Femur (tissue), 1 donor: Measurements from ENCODE around the gene SPECC1.
"Not testable (repeated sequence)": the region's sequence is repeated elsewhere in the genome, so short reads cannot be mapped to it uniquely, and the experiment has no call there.

Experiments used
- DNase-seq: peaks from one replicate; pipeline ENCODE4 v3.0.0-alpha.2; 2017

Gene SPECC1, protein sequence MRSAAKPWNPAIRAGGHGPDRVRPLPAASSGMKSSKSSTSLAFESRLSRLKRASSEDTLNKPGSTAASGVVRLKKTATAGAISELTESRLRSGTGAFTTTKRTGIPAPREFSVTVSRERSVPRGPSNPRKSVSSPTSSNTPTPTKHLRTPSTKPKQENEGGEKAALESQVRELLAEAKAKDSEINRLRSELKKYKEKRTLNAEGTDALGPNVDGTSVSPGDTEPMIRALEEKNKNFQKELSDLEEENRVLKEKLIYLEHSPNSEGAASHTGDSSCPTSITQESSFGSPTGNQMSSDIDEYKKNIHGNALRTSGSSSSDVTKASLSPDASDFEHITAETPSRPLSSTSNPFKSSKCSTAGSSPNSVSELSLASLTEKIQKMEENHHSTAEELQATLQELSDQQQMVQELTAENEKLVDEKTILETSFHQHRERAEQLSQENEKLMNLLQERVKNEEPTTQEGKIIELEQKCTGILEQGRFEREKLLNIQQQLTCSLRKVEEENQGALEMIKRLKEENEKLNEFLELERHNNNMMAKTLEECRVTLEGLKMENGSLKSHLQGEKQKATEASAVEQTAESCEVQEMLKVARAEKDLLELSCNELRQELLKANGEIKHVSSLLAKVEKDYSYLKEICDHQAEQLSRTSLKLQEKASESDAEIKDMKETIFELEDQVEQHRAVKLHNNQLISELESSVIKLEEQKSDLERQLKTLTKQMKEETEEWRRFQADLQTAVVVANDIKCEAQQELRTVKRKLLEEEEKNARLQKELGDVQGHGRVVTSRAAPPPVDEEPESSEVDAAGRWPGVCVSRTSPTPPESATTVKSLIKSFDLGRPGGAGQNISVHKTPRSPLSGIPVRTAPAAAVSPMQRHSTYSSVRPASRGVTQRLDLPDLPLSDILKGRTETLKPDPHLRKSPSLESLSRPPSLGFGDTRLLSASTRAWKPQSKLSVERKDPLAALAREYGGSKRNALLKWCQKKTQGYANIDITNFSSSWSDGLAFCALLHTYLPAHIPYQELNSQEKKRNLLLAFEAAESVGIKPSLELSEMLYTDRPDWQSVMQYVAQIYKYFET

DNA sequence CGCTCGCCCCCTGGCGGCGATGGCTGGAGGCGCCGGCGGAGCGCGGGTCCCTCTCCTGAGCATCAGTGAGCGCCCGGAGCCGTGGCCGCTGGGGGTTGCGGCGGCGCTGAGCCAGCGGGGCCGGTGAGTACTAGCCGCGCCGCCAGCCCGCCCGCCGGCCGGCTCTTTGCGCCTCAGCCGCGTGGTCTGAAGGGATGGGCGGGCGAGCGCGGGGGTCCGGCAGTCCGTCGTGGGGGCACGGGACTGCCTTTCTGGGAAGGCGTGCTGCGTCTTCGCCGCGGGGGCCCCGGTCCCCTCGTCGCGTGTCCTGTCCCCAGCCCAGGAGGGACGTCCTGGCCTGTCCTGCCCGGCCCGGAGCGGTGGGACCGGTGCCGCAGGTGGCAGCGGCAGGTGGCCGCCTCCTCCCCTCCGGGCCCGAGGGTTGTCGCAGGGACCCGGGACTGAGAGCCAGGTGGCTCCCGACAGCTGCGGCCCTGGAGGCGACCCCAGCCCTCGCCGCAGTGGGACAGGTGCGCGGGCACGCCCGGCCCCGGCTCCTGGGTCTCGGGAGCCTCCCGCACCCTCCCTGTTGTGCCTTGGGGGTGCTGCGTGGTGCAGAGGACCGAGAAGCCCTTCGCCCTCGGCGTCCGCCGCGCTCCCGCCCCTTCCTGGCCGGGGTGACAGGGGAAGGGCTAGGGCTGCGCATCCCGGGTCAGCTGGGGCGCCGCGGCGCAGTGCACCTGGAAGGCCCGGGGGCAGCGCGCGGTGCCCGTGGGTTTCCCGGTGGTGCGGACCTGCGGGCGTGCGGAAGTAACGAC lies at the start of gene SPECC1:
TSS of gene SPECC1 (plus strand) at position 58 of the 797 bp plus-strand sequence. CDS start 87,293 bp downstream, outside the sequence.
- DNase-seq, result peak; percentile 88

DNA sequence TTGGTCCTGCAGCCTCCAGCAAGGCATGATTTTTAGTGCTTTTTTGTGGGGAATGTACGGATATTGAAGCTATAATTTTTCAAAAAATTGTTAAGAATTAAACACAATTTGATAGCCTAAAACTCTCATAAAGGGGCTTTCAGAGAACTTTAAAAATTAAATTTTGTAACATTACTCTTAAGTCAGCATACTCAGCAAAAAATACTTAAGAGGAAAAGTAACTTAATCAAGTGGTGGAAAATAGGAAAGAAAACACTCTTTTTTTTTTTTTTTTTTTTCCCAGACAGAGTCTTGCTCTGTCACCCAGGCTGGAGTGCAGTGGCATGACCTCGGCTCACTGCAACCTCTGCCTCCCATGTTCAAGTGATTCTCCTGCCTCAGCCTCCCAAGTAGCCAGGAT lies 46.2 kb upstream of the SPECC1 start:
- DNase-seq, result not testable (repeated sequence)

DNA sequence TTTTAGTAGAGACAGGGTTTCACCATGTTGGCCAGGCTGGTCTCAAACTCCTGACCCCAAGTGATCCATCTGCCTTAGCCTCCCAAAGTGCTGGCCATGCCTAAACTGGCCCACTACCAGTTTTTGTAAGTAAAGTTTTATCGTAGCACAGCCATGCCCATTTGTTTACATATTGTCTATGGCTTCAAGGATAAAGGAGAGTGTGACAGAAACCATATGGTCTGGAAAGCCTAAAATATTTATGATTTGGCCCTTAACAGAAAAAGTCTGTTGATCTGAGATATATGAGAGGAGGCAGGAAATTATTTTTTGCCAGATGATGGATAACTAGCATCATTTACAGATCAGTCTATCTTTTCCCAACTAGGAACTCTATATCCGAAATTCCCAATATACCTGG lies 36.0 kb upstream of the SPECC1 start:
- DNase-seq, result no peak

DNA sequence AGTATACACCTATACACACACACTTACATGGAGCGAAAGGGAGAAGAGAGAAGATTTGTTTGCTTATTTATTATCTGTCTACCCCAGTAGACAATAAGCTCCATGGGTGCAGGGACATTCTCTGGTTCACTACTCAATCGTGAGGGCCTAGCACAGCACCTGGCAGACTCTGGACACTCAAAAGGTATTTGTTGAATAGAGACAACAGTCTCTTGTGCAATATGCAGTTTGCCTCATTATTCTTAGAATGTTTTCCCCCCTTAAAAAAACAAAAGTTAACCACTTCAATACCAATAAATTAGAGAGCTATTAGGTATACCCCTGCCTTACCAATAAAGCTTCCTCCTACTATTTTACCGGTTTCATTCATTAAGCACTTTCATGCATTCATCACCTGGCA lies 33.6 kb upstream of the SPECC1 start:
- no peak for DNase-seq

DNA sequence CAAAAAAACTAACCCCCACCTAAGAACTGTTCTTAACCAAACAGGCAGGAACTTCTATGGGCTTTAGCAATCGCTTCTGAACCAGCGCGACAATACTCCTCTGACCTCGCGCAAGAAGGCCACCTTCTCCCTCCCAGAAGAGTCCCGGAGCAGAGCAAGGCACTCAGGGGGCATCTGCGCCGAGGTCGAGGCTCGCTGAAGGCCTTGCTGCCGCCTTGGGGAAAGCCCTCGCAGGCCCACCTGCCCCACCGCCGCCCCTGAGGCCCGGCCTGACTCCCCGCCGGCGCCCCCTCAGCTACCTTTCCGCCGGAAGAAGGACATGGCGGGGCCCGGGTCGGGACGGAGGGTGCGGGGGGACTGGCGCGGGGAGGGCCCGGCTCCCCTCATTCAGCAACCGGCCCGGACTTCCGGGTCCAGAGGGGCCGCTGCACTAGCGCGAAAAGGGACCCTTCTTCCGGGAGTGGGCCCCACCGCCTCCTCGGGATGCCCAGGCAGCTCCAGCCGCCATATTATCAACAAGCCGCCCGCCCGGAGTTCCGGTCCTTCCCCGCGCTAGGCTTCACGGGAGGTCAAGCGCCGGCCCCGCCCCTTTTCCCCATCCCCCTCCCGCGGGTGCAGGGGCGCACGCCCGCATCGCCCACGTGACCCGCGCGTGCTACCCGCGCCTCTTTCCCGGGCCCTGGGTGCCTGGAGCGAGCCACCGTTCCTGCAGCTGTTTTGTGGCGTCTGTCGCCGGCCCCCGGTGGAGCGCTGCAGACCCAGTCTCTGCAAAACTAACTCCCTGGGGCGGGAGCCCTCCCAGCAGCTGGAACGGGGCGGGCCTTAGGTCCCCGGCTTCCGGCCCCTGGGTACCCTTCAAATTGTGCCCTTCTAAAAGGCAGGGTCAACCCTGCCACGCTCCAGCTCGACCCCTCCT lies 31.6 kb upstream of the SPECC1 start, which contains the start of gene AKAP10:
TSS of gene AKAP10 (minus strand) at position 536 of the 916 bp plus-strand sequence. CDS start at position 387, 149 bp downstream.
- peak; percentile 95 for DNase-seq

DNA sequence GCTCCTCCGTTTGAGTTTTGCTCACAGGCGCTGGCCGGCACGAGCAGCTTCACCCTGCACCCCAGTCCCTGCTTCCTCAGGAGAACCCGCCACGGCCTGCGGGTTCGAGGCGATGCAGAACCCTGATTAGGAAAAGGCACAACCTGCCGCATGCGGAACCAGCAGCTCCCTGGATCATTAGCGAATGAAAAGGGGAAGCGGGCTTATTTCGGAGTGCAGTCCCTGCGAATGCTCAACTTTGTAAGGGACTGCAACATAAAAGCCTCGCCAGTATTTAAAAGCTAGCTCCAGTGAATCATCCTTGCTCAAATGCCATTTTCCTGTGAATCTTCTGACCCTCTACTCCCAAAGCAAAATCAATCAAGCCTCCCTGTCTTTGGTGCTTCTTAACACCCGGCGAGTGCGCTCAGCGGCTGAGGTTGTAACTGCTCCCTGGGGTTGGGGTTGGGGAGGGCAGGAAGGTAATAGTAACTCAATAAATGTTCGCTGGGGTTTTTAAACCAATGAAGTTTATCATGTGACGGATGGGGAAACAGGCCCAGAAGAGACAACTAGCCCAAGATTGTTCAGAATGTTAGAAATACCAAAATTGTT lies 30.9 kb upstream of the SPECC1 start:
- DNase-seq, result no peak

DNA sequence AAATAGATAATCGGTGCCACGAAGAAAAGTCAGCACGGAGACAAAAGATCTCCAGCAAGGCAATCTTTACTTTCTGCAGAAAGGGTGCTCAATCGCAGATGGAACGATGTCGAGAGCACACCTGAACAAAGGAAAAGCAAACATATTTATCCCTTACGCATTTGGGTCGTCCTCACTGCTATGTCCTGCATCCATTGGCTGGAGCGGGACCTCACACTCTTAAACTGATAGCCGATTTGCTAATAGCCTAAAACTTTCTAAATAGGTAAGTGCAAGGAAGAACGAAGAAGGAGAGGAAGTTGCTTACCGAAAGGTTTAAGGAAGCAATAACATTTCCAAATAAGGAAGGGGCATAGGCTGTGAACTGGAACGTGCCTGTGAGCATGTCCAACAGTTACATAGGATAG lies 30.4 kb upstream of the SPECC1 start:
- DNase-seq, result no peak

DNA sequence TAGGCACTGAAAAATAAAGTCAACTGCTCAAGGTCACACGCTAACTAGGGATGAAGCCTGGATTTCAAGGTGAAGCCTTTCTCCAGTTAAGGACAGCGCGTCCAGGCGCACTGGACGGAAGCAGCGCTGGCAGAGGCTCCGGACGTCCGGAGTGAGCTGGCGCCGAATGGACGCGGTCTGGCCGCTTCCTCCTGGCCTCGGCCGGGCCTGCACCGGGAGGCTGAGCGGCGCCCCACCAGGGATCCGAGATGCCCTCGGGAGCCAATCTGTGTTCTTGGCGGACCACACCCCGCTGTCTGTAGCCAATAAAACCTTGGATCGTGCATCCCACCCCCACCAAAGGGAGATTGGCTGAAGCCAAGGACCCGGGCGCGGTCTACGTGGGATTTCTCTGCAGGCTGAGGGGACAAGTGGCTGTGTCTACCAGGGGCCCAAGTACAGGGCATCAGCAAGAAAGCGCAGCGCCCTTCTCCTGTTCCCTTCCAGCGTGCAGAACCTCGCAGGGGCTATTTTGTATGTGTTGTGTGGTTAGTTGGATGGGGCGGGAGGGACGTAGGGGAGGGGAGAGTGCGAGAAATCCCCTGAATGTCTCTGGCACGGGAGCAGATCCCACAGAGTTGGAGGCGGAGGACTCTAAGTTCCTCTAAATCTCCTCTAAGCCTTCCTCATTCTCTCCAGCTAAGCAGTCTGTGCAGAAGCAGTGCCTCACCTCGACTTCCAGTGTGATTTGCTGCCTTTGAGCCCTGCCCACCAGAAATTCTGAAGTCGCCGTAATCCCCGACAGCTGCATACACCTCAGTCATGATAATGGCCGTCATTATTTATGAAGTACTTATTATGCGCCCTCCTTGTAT lies 29.0 kb upstream of the SPECC1 start:
- DNase-seq, result peak; percentile 29

DNA sequence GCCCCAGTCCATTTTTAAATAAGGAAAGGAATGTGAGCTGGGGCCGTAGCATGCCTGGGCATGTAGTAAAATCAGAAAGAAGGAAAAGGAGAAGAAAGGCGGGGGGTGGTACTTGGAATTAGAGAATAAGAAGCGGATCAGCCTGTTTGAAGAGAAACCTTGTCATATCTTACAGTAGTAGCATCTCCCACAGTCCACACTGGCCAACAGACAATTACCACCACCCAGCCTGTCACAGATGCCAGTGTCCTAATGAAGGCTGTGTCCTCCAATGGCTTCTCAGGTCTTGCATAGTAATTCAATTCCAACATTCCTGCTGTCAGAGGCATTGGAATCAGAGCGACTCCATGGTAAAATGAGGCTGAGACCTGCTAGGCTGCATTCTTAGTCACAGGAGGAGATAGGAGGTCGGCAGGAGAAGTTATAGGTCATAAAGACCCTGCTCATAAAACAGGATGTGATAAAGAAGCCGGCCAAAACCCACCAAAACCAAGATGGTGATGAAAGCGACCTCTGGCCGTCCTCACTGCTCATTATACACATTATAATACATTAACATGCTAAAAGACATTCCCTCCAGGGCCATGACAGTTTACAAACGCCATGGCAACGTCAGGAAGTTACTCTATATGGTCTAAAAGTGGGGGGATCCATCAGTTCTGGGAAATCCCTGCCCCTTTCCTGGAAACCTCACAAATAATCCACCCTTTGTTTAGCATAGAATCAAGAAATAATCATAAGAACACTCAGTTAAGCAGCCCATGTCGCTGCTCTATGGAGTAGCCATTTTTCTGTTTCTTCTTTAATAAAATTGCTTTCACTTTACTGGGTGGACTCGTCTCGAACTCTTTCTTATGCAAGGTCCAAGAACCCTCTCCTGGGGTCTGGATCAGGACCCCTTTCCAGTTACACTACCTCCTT lies 22.0 kb upstream of the SPECC1 start:
- no peak for DNase-seq

DNA sequence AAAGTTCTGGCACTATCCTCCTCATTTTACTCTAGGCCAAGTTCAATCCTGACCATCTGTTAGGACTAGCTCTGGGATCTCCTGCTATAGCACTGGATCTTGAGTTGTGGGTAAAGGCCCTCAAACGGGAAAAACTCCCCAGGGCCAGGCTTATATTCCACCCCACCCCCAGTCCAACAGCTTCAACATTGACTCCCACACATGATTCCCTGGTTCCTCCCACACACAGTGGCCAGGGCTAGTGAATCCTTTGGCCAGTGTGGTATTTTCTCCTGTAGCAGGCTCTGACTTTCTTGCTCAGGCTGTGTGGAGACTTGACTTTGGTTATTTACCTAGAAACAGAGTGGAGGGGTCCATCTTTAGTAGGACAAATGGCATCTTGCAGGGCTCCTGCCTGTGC lies 21.3 kb upstream of the SPECC1 start:
- no peak for DNase-seq

DNA sequence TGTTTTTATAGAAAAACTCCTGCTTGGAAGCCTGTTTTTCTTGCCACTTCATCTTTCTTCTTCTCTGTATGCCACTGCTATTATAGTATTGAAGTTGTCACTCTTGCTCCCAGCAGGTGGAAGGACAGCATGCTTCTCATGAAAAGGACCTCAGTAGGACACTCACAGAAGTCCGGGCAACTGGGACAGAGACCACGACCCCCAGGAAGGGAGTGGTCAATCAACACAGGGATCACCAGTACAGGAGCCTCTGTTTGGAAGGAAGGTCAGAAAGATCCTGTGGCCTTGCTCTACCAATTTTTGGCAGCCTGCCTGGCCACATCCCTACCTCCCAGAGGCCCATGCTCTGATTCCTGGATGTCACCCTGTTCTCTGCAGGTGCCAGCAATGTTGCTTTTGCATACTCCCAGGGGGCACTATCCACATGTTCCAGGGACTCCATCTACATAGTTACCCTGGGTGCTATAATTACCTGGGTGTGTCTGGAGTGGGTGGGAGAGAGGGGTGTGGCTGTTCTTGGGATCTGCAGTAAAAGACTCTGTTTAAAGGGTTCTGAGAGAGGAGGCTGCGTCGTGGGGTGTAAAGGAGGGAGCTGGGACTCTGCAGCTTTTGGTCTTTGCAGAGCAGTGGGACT lies 17.8 kb upstream of the SPECC1 start:
- no peak for DNase-seq

DNA sequence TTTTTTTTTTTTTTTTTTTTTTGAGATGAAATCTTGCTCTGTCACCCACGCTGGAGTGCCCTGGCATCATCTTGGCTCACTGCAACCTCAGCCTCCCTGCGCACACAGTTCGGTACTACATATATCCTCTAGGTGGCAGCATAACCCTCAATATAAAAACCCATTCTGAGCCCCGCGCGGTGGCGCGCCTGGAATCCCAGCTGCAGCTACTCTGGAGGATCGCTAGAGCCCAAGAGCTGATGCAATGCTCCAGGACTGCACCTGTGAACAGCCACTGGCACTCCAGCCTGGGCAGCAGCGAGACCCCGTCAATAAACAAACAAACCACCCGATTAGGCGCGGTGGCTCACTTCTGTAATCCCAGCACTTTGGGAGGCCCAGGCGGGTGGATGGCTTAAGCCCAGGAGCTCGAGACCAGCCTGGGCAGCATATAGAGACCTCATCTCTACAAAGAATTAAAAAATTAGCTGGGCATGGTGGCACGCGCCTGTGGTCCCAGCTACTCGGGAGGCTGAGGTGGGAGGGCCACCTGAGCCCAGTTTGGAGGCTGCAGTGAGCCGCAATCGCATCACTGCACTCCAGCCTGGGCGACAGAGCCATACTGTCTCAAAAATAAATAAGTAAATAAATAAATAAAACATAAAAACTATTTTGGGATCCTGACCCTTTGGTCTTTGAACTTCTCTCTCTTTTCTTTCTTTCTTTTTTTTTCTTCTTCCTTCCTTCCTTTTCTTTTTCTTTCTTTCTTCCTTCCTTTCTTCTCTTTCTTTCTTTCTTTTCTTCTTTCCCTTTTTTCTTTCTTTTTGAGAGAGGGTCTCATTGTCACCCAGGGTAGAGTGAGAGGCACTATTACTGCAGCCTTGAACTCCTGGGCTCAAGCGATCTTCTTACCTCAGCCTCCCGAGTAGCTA lies 16.1 kb upstream of the SPECC1 start:
- DNase-seq, result peak; percentile 91

DNA sequence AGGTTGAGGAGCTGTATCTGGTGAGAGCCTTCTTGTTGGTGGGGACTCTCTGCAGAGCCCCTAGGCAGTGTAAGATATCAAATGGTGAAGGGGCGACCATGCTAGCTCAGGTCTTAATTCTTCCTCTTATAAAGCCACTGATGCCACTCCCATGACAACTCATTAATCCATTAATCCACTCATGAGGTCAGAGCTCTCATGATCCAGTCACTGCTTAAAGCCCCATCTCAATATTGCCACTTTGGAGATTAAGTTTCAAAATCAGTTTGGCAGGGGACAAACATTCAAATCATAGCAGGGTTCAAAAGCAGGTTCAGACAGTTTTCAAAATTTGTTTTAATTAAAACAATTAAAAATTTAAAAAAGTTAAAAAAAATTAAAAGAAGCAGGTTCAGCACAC lies 13.1 kb upstream of the SPECC1 start:
- no peak for DNase-seq

DNA sequence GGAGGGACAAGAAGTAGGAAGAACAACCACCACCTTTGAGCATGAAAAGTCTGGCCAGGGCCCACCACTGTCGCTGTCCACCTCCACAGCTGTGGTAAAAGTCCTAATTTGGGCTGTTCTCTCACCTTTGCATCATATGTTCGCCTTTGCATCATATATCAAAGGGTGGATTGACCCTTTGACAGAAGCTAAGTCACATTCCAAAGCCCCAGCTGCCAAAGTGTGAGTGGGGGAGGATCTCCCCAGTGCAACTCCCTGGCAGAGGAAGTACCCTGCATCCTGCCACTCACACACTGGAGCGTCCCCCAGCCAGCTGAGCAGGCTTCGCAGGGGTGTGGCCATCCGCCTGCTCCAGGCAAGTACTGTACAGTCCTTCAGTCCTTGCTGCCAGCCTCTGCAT lies 12.7 kb upstream of the SPECC1 start:
- peak; percentile 24 for DNase-seq

DNA sequence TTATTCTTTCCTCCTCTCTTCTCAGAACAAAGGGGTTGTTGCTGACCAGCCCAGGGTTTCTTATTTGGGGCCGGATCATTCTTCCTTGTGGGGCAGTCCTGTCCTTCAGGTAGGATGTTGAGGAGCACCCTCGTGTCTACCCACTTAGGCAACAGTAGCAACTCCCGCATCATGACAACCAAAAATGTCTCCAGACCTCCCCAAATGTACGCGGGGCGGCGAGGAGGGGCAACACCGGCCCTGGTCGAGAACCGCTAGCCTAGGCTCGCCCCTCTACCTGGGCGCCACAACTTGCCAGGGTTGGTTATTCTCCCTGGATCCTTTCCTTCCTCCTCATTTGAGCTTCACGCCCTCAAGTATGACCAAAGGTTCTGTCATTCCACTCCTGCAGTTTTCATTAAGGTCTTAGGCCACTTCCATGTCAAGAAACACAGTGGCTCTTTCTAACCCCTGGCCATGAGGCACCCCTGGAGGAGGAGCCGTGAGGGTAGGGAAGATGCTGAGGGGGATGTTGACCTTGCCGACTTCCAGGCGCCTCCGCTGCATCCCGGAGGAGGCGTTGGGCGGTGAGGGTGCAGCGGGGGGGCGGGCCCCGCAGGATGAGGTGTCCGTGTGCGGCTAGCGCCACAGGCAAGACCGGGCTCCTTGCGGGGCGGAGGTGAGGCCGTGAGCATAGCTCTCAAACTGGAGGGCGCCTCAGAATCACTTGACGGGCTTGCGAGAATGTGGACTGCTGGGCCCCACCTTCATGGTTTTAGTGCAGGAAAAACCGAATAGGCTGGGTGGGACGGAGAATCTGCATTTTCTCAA lies 712 bp upstream of the SPECC1 start:
- peak; percentile 41 for DNase-seq

DNA sequence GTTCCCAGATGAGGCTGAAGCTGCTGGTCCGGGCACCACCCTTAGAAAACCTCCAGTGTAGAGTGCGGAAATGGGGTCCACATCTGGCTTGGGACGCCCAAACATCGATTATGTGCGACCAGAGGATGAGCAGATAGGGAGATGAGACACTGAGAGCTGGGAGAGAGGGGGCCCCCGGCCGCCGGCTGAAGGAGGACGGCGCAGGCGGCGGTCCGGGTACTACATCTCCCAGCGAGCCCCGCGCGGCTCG lies 182 bp upstream of the SPECC1 start:
- DNase-seq, result no peak
